Thymus (tissue), 11 donors: ENCODE measurements around the gene ITPKB. TPM values are rescaled to one million over a fixed set of nuclear protein-coding genes. Genes with fewer than 3 reads are reported as not detected.

ENCODE experiments used
- DNase-seq, 9 donors: peaks; one replicate each; pipeline ENCODE4 v3.0.0-alpha.2; 2013; ENCODE audit warnings: low spot score in 9 of 9, low read depth in 6 of 9, missing footprints in 1 of 9
- H3K27ac ChIP-seq, 2 donors: one replicate each; pipeline ENCODE4 v1.5.1; 2013; ENCODE audit warnings: control low read depth in 1 of 2, low read depth in 1 of 2, low read length in 1 of 2, mild to moderate bottlenecking in 1 of 2, moderate library complexity in 1 of 2
- H3K27me3 ChIP-seq, 2 donors: one replicate each; pipeline ENCODE4 v1.5.1; 2013; ENCODE audit warnings: low read length in 1 of 2; ENCODE audit not compliant: control insufficient read depth in 2 of 2, insufficient read depth in 1 of 2
- H3K36me3 ChIP-seq, 2 donors: one replicate each; pipeline ENCODE4 v1.5.1; 2013; ENCODE audit warnings: low read length in 1 of 2, mild to moderate bottlenecking in 1 of 2, moderate library complexity in 1 of 2; ENCODE audit not compliant: control insufficient read depth in 2 of 2, insufficient read depth in 2 of 2
- H3K4me1 ChIP-seq, 2 donors: one replicate each; pipeline ENCODE4 v1.5.1; 2013; ENCODE audit warnings: low read length in 2 of 2; ENCODE audit not compliant: control insufficient read depth in 2 of 2, insufficient read depth in 2 of 2
- H3K4me3 ChIP-seq, 2 donors: one replicate each; pipeline ENCODE4 v1.5.1; 2013; ENCODE audit warnings: low read length in 2 of 2, control low read depth in 1 of 2, mild to moderate bottlenecking in 1 of 2
- H3K9me3 ChIP-seq, 2 donors: one replicate each; pipeline ENCODE4 v1.5.1; 2013; ENCODE audit warnings: low read length in 1 of 2, mild to moderate bottlenecking in 1 of 2; ENCODE audit not compliant: control insufficient read depth in 2 of 2, insufficient read depth in 1 of 2
- WGBS: extraction: QIAGEN DNeasy Blood & Tissue Kit; methylation state at CpG from one replicate; pipeline ENCODE4 v1.1.7; 2013; 5-methylcytosine and 5-hydroxymethylcytosine counted together
- polyA plus RNA-seq: library from polyadenylated mRNA; stranded (reverse); fragments of 200-250 nt; gene quantifications from one replicate; pipeline ENCODE4 v1.2.3, GENCODE V29; 2013
- total RNA-seq: library from RNA; stranded (reverse); fragments of 120-200 nt; gene quantifications from one replicate; pipeline ENCODE4 v1.2.4, GENCODE V29; 2013
- donor health status: healthy.

Gene ITPKB
- total and polyA plus RNA-seq, 2 donors = 22.7 to 32.0 TPM

GRCh38 chr1:226675715-226676357 lies 63.2 kb downstream of the ITPKB start:
- H3K36me3 ChIP-seq = peaks cover 5 to 40% of the 10 kb centered on the region in 2 donors
- no peaks in the 10 kb centered on the region for H3K9me3 ChIP-seq
- no peak overlapping the region for H3K4me3 ChIP-seq
- peak overlapping the region; percentile 95 to 97 for H3K27ac ChIP-seq
- peak in 1 of 9 donors; percentile 30 for DNase-seq
- 73% methylated on average over 7 of the region's 7 CpGs for WGBS
- peaks cover 71 to 98% of the 10 kb centered on the region in 2 donors for H3K4me1 ChIP-seq
- no peaks in the 10 kb centered on the region for H3K27me3 ChIP-seq

- H3K9me3 ChIP-seq = no peaks in the 10 kb centered on the region
- peaks cover 64 to 91% of the 10 kb centered on the region in 2 donors for H3K4me1 ChIP-seq
- H3K27ac ChIP-seq = peak overlapping the region; percentile 95 to 97
- 11% methylated on average over 17 of the region's 17 CpGs for WGBS
- H3K4me3 ChIP-seq = peak overlapping the region; percentile 38 to 46
- peaks cover 5 to 40% of the 10 kb centered on the region in 2 donors for H3K36me3 ChIP-seq
- DNase-seq = peak; percentile 66 to 94 (median 84)
- no peaks in the 10 kb centered on the region for H3K27me3 ChIP-seq
These were observed 64.0 kb downstream of the ITPKB start for GRCh38 chr1:226674892-226675714.

- peaks cover 6 to 38% of the 10 kb centered on the region in 2 donors for H3K36me3 ChIP-seq
- no peak overlapping the region for H3K4me3 ChIP-seq
- no peaks in the 10 kb centered on the region for H3K27me3 ChIP-seq
- H3K4me1 ChIP-seq = peaks cover 42 to 69% of the 10 kb centered on the region in 2 donors
- peak overlapping the region; percentile 12 to 56 for H3K27ac ChIP-seq
- WGBS = 91% methylated on average over 4 of the region's 4 CpGs
- H3K9me3 ChIP-seq = no peaks in the 10 kb centered on the region
- no peak for DNase-seq
These were observed 66.7 kb downstream of the ITPKB start for GRCh38 chr1:226672339-226672762.

- 95% methylated on average over 5 of the region's 5 CpGs for WGBS
- H3K4me1 ChIP-seq = peaks cover 31 to 67% of the 10 kb centered on the region in 2 donors
- no peak for DNase-seq
- H3K27me3 ChIP-seq = no peaks in the 10 kb centered on the region
- H3K27ac ChIP-seq = no peak overlapping the region
- H3K9me3 ChIP-seq = no peaks in the 10 kb centered on the region
- peaks cover 13 to 43% of the 10 kb centered on the region in 2 donors for H3K36me3 ChIP-seq
- H3K4me3 ChIP-seq = no peak overlapping the region
These were observed 67.8 kb downstream of the ITPKB start for GRCh38 chr1:226671277-226671676.

- H3K4me1 ChIP-seq = peaks cover 23 to 65% of the 10 kb centered on the region in 2 donors
- 97% methylated on average over 7 of the region's 7 CpGs for WGBS
- DNase-seq = no peak
- H3K4me3 ChIP-seq = no peak overlapping the region
- H3K36me3 ChIP-seq = peaks cover 20 to 50% of the 10 kb centered on the region in 2 donors
- H3K27ac ChIP-seq = no peak overlapping the region
- H3K9me3 ChIP-seq = no peaks in the 10 kb centered on the region
- H3K27me3 ChIP-seq = no peaks in the 10 kb centered on the region
These were observed 69.0 kb downstream of the ITPKB start for GRCh38 chr1:226670073-226670472.

- H3K36me3 ChIP-seq = peaks cover 23 to 46% of the 10 kb centered on the region in 2 donors
- WGBS = 96% methylated on average over 5 of the region's 5 CpGs
- DNase-seq = no peak
- no peaks in the 10 kb centered on the region for H3K9me3 ChIP-seq
- H3K4me1 ChIP-seq = peaks cover 17 to 67% of the 10 kb centered on the region in 2 donors
- no peak overlapping the region for H3K4me3 ChIP-seq
- H3K27me3 ChIP-seq = no peaks in the 10 kb centered on the region
- H3K27ac ChIP-seq = no peak overlapping the region
These were observed 70.9 kb downstream of the ITPKB start for GRCh38 chr1:226668173-226668560.

GRCh38 chr1:226666692-226667091 lies 72.4 kb downstream of the ITPKB start:
- Histone ChIP-seq H3K4me3 (no peak overlapping the region), H3K36me3 (peaks cover 28 to 38% of the 10 kb centered on the region in 2 donors), H3K27ac (no peak overlapping the region), H3K9me3 (no peaks in the 10 kb centered on the region), H3K4me1 (peaks cover 11 to 59% of the 10 kb centered on the region in 2 donors), H3K27me3 (no peaks in the 10 kb centered on the region)
- WGBS = 98% methylated on average over 4 of the region's 4 CpGs
- no peak for DNase-seq

- no peaks in the 10 kb centered on the region for H3K9me3 ChIP-seq
- no peak overlapping the region for H3K27ac ChIP-seq
- DNase-seq = no peak
- peaks cover 15 to 54% of the 10 kb centered on the region in 2 donors for H3K4me1 ChIP-seq
- no peaks in the 10 kb centered on the region for H3K27me3 ChIP-seq
- 95% methylated on average over 6 of the region's 6 CpGs for whole genome bisulfite sequencing
- H3K36me3 ChIP-seq = peaks cover 24 to 38% of the 10 kb centered on the region in 2 donors
- no peak overlapping the region for H3K4me3 ChIP-seq
These were observed 72.9 kb downstream of the ITPKB start for GRCh38 chr1:226666164-226666506.

- Histone ChIP-seq H3K4me1 (peaks cover 19 to 52% of the 10 kb centered on the region in 2 donors), H3K27me3 (no peaks in the 10 kb centered on the region), H3K4me3 (no peak overlapping the region), H3K9me3 (no peaks in the 10 kb centered on the region), H3K36me3 (peaks cover 25 to 39% of the 10 kb centered on the region in 2 donors), H3K27ac (no peak overlapping the region)
- no peak for DNase-seq
- 94% methylated on average over 17 of the region's 17 CpGs for WGBS
These were observed 73.4 kb downstream of the ITPKB start for GRCh38 chr1:226665505-226666163.
